EH (cell line): ENCODE results near the gene GALNT7.
"Not testable (repeated sequence)": the region's sequence is repeated elsewhere in the genome, so short reads cannot be mapped to it uniquely, and the experiment has no call there.

ENCODE experiments used
- DNase-seq: peaks from one replicate; pipeline ENCODE4 v3.0.0-alpha.2; 2015; ENCODE audit warnings: low read depth

GALNT7 gene, protein sequence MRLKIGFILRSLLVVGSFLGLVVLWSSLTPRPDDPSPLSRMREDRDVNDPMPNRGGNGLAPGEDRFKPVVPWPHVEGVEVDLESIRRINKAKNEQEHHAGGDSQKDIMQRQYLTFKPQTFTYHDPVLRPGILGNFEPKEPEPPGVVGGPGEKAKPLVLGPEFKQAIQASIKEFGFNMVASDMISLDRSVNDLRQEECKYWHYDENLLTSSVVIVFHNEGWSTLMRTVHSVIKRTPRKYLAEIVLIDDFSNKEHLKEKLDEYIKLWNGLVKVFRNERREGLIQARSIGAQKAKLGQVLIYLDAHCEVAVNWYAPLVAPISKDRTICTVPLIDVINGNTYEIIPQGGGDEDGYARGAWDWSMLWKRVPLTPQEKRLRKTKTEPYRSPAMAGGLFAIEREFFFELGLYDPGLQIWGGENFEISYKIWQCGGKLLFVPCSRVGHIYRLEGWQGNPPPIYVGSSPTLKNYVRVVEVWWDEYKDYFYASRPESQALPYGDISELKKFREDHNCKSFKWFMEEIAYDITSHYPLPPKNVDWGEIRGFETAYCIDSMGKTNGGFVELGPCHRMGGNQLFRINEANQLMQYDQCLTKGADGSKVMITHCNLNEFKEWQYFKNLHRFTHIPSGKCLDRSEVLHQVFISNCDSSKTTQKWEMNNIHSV

DNA sequence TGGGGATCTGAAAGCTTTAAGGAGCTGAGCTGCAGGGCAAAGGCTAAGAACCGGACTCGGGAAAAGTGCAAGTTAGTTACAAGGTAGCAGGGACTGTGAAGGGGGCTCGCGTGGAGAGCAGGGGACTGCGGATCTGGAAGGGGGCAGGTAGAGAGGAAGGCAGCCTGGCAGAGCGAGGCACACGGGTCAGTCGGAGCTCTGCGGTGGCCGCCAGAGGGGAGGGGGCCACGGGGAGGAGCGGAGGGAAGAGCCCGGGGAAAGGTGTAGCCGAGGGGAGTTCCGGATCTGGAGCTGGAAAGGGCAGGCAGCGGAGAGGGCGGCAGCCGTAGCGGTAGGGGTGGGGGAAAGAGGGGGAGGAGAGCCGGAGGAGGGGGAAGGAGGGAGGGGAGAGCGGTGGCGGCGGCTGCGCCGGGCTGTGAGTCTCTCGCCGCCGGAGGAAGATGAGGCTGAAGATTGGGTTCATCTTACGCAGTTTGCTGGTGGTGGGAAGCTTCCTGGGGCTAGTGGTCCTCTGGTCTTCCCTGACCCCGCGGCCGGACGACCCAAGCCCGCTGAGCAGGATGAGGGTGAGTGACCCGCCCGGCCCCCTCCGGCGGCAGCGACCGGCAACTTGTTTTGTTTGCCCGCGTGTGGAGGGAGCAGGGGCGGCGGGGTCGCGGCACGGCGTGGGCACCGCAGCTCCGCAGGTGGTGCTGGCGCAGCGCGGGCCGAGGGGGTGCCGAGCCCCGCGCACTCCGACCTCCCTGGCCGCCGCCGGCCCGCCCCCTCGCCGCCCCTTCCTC, at the start of gene GALNT7:
TSS of gene GALNT7 (plus strand) at position 416 of the 782 bp plus-strand sequence. CDS start at position 441, 25 bp downstream.
- peak; percentile 51 for DNase-seq

DNA sequence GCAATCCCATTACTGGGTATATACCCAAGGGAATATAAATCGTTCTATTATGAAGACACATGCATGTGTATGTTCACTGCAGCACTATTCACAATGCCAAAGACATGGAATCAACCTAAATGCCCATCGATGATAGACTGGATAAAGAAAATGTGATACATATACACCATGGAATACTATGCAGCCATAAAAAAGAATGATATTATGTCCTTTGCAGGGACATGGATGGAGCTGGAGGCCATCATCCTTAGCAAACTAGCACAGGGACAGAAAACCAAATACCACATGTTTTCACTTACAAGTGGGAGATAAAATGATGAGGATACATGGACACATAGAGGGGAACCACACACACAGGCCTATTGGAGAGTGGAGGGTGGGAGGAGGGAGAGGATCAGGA, 49.8 kb upstream of the GALNT7 start:
- not testable (repeated sequence) for DNase-seq

DNA sequence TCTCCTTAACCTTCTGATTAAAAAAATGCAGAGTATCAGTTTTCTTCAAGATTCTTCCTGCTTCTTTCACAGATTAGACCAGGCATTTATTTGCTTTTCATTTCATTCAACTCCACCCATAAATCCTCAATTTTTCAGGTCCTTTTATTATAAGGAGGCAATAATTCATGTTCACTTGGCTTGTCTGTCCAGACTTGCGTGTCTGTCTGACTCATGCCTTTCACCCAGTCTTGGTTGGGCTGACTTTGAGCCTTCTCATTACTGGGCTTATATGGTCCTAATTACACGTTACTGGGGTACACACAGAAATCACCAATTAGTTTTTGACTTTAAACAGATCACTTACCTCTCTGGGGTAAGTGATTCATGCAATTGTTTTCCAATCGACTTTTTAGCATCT, 48.8 kb upstream of the GALNT7 start:
- peak; percentile 1 for DNase-seq

DNA sequence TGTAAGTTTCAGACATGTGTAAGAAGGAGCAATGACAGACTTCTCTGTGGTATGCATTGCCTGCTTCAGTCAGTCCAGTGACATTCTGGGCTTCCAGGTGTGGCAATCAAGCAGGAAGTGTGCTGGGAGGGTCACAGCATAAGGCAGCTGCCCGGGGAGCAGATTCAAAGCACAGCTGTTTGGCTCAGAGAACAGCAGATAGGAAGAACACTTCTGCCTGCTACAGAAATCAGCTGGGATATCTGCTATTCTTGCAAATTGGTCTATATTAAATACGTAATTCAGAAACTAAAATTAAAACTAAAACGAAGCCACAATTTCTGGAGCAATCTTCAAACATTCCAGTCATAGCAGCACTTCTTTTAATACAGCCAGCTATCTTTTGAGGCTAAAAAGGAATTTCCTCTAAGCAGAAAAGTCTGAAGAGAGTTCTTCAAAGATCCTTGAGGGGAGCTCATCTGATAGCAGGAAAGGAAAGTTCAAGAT, 47.5 kb upstream of the GALNT7 start:
- peak; percentile 43 for DNase-seq

DNA sequence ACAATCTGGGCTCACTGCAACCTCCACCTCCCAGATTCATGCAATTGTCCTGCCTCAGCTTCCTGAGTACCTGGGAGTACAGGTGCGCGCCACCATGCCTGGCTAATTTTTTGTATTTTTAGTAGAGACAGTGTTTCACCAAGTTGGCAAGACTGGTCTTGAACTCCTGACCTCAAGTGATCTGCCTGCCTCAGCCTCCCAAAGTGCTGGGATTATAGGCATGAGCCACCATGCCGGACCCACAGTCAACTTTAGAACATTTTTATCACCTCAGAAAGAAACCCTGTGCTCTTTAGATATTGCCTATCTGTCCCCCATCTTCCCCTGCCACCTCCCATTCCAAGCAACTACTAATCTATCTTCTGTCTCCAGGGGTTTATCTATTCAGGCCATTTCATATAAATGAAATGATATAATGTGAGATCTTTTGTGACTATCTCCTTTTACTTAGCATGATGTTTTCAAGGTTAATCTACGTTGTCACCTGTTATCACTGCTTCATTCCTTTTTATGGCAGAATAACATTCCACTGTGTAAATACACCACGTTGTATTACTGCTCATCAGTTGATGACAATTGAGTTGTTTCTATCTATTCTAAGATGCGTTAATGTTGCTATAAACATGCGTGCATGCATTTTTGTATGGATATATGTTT, 44.3 kb upstream of the GALNT7 start:
- DNase-seq = no peak

DNA sequence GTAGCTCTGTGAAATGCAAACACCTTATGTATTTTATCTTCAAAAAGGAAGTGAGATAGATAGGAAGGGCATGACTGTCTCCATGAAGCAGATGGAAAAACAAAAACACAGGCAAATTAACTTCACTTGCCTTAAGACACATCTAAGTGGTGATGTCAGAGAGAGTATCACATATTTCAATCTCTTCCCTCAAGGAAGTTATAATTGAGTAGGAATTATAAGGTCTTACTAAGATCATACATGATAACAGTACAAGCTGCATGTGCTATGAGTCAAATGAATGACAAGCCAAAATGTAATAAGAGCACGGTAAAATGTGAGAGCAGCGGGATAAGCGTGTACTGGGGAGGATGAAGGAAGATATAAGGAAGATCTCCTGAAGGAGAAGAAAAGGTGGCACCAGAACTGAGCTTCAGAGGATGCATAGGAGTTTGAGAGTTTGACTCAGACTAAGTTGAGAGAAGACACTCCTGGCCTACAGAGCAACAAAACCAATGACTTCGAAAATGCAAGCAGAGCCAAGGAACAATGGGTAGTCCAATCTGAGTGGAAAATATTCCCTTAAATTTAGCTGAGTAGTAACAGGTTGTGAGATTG, 43.3 kb upstream of the GALNT7 start:
- DNase-seq = peak; percentile 16

DNA sequence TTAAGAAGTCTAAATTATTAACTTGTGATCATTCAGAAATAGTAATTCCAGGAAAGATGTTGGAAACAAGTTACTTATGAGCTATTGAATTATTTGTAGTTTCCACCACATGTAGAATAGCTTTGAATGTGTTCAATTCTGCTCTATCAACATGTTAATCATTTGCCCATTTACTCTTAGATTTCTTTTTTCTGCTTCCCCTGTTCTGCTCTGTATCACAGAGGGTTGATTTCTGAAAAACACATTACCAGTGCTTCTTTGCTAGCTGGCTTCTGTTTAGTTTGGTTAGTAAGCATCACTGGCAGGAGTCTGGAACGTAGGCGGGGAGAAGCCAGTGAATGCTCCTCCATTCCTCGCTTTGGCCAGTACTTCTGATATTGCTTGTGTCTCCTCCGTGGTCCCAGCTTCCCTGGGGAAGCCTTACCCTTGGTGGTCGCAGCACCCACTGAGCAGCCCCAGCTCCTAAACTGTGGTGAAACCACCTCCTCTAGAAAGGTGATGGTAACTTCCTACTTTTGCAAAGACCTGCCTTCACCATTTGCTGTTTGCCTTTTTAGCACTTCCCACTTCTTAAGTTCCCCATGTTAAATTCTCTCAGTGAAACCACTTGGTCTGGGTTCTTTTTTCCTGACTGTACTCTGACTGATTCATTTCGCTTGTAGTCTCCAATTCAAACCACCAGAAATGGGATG, 40.3 kb upstream of the GALNT7 start:
- no peak for DNase-seq

DNA sequence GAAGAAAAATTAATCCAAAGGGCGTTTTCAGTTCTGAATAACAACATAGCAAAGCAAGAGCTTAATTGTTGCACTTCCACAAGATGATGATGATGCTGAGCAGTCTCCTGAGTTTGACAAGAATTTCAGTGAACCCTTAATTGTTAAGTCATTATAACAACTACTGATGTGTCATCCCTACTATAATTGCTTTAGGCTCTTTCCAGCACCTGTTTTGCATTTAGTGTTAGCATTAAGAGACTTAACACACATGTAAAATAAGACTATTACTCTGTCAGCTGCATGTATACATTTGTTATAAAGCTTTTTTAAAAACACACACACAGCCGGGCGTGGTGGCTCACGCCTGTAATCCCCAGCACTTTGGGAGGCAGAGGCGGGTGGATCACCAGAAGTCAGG, 37.9 kb upstream of the GALNT7 start:
- DNase-seq = no peak

DNA sequence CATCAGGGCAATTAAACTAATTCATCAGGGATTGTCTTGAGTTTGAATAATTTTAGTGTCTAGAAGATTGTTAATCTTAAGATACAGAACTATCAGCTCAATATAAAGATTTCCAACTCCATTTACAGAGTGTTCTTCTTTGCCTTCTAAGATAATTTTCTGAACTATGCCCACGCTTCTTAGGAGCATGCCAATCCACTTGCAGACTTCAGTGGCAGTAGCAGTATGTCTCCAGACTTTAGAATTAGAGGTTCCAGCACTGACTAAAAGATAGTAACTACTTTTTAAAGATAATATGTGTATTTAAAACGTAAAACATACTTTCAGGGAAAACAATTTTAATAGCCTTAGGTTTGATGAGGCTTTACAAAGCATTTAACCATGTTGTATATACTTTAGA, 34.2 kb upstream of the GALNT7 start:
- no peak for DNase-seq

DNA sequence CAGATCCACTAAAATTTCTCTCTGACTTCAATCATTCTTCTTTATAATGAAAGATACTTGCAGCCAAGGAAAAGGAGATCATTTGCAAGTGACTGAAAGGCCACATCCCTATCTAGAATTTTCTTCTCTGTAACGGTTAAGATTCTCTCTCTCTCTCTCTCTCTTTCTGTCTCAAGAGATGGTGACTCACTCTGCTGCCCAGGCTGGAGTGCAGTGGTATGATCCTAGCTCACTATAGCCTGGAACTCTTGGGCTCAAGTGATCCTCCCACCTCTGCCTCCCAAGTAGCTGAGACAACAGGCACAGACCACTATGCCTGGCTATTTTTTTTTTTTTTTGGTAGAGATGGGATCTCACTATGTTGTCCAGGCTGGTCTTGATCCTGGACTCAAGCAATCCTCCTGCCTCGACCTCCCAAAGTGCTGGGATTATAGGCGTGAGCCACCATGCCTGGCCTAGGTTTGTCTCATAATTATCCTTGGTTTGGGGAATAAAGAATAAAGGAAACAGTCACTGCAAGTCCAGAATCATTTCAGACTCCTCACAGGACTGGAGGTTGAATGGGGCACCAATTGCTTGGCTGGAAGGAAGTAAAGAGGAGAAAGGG, 33.3 kb upstream of the GALNT7 start:
- peak; percentile 33 for DNase-seq

DNA sequence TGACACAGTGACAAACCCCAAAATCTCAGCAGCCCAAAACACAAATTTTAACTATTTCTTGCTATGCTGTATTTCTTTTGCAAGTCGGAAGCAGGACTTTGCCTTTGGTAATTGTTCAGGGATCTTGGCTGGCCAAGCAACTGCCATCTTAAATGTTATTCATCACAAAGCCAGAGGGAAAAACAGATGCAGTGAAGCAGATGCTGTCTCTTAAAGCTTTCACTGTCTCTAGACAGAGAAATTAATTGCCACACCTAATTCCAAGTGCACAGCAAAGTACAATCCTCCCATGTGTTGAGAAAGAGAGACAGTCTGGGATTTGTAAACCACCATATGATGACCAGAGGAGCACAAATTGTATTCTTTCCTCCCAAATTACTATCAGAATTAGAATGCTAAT, 30.0 kb upstream of the GALNT7 start:
- no peak for DNase-seq

DNA sequence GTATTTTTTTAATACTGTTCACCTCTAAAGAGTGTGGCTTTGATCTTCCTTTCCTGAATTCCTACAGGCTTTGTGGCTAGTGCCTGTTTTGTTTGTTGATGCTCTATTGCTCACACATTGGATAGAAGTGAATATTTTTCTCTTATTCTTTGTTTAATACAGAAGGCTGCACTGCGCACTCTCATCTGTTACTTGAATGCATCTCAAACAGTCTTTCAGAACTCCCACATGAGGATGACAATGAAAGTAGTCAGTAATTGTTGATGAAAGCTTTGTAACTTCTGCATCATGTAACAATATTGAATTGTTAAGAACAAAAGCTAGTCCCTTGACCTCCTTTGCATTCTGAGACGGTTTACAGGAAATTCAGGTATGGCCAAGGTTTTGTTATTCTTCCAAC, 29.1 kb upstream of the GALNT7 start:
- DNase-seq = no peak

DNA sequence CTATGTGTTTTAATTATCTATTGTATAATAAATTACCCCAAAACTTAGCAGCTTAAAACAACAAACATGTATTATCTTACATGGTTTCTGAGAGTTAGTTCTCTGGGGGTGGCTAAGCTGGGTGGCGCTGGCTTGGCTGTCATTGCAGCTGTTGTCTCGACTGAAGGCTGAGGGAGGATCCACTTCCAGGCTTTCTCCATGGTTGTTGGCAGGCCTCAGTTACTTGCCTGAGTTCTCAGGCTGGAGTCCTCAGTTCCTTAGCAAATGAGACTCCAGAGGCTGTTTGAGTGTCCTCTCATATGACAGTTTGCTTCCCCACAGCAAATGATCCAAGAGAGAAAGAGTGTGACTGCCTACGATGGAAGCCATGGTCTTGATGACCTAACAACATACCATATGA, 23.5 kb upstream of the GALNT7 start:
- DNase-seq = no peak

DNA sequence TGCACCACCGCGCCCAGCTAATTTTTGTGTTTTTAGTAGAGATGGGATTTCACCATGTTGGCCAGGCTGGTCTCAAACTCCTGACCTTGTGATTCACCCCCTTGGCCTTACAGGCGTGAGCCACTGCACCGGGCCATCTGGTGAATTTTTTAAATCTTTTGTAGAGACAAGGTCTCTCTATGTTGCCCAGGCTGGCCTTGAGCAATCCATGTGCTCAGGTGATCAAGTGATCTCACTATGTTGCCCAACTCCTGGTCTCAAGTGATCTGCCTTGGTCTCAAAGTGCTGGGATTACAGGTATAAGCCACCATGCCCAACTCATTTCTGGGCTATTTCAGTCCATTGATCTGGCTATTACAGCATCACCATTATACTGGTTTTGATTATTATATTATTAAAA, 22.2 kb upstream of the GALNT7 start:
- DNase-seq = no peak

DNA sequence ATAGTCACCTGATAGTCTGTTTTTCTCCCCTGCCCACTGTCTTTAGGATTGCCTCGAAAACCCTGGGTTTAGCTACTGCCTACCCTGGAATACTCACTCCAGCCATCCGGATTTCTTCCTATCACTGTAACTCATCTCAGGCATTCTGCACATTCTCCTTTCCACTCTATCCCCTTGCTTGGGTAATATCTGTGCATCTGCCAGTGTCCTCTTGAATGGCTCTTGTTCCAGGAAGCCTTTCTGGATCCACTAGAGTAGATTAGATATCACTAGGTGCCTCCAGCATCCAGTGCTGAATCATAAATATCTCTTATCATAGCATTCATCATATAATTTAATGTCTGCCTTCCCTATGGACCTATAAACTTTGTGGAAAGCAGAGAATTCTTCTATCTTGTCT, 17.1 kb upstream of the GALNT7 start:
- DNase-seq = no peak

DNA sequence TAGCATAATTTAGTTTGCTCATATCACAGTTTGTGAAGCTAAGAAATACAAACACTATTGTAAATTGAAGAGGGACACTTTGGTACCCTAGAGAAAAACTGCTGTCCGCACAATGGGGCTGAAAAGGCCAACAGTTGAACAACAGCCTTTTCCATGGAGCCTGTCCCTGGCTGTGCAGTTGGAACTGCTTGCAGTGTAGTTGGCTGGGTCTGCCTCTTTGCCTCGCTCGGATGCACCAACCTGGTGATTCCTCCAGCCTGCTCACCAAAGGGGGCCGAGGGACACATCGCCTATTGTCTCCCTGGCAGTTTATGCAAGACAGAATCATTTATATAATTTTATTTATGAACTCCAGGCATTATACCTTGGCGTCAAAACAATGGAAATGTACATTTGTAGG, 16.5 kb upstream of the GALNT7 start:
- DNase-seq = no peak

DNA sequence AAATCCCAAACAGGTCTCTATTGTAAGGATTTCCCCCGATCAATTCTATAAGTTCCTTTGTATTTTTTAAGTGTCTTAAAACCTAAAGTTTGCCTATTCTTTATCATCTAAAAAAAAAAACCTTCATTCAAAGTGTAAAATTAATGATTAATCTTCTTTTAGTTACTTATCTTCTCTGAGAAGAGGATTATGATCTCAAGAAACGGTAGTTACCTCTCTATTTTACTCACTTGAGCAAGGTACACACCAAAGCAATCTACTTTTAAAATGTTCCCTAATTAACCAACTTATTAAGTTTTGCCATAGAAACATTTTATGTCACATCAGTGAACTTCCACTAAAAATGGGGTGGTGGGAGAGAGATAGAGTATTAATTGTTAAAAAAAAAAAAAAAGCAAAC, 15.2 kb upstream of the GALNT7 start:
- no peak for DNase-seq

DNA sequence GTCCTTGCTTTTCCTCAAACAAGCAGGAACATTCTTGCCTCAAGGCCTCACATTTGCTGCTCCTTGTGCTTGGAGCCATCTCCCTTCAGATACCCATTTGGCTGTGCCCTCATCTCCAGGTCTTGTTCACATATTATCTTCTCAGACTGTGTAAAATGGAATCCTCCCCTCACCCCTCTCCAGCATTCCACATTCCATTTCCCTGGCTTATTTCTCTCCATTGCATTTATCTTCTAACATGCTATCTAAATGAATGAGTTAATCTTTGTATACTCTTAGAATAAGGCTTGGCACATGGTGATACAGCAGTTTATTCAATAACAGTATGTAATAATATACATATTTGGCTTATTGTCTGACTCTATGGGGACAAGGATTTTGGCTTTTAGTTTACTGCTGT, 8.8 kb upstream of the GALNT7 start:
- DNase-seq = peak; percentile 9

DNA sequence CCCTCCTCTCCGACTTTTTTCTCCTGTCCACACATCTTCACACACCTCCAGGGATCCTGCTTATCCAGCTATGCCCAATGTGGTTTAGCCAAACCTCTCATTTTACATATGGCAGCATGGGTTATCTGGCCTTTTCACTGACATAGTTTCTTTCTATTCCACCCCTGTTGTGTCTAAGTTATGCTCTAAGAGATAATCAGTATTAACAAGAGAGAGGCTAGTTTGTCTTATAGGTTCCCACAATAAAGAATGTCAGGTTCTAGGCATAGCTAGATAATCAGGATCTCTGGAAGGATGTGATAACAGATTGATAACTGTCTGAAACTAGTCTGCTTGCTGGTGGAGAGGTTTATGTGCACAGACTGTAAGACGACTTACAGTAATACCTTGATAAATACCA, 7.7 kb upstream of the GALNT7 start:
- DNase-seq = no peak

DNA sequence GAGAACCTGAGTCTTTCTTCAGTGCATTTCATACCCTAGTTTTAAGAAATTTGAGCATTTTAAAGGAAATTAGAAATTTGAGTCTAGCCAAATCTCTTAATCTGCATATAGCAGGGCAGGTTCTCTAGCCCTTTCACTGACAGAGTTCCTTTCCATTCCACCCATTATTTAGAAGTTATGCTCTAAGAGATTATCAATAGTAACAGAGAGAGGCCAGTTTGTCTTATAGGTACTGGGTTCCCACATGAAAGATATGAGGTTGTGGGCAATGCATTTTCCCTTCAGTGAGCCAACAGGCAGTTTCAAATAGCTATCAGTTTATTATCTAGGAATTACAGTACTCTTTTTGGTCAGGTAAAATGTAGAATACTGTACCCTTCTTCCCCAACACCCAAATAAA, 7.3 kb upstream of the GALNT7 start:
- no peak for DNase-seq

DNA sequence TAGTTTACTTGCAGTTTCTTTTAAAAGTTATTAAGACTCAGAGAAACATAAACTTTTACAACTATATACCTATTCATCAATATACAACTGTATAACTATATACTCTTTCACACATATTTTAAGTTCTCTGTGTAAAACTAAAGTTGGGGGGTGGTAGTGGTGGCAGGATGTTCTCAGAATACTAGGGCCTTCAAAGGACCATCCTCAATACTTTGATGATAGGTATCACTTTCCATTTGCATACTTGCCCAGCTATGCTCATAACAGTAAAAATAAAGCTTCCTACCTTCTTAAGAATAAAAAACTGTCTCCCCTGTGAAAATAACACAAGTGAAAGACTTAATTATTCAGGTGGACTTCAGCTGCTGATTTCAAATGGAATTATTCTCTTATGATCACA, 2.9 kb upstream of the GALNT7 start:
- no peak for DNase-seq
